Heart left ventricle (tissue), 13 donors: Measurements from ENCODE around the gene RASGEF1B.

Experiments used
- POLR2A ChIP-seq, 2 donors: fragments of 450-650 bp; IDR thresholded peaks; one replicate each; pipeline ENCODE4 v1.6.1; 2017; ENCODE audit warnings: antibody characterized with exemption in 2 of 2, mild to moderate bottlenecking in 2 of 2, moderate library complexity in 2 of 2
- TF ChIP-seq, protein P1 (sequence below), 12 donors: fragments of 200-600 bp; sonication (generic) in 4 of 12; IDR thresholded peaks; one replicate each; pipeline versions ENCODE4 v1.5.0 to v1.8.0; 2018 to 2022; ENCODE audit warnings: antibody characterized with exemption in 12 of 12, mild to moderate bottlenecking in 5 of 12
- donor health status: ischemic (EF 13 %, LVEDD 7.1; RV severe dilation, severe dysfunction).
- donor health status: DM: no; HTN: yes; CAD: no.
- donor health status: DM: no; HTN: no; CAD: no.
- donor health status: ischemic (EF 25% LVEDD 6.9; RV normal size, moderate dysfunction).
- donor health status: ischemic (EF 25% LVEDD 5.7; RV mildly dilated, moderate dysfunction).
- donor health status: ischemic (EF 35%, LVEDD 5.7; RV mildly dilated, moderate dysfunction).
- donor health status: nonischemic (EF 11% LVEDD 7.7; RV severe dilation, severe dysfunction).
- donor health status: DM: yes; HTN: yes; CAD: no.
- donor health status: PGD.
- donor health status: ischemic (EF 29% LVEDD 5.4; RV normal size, mild dysfunction).
- donor health status: nonischemic (EF 23%, LVEDD 6.1; RV moderate dilation, normal function).

DNA sequence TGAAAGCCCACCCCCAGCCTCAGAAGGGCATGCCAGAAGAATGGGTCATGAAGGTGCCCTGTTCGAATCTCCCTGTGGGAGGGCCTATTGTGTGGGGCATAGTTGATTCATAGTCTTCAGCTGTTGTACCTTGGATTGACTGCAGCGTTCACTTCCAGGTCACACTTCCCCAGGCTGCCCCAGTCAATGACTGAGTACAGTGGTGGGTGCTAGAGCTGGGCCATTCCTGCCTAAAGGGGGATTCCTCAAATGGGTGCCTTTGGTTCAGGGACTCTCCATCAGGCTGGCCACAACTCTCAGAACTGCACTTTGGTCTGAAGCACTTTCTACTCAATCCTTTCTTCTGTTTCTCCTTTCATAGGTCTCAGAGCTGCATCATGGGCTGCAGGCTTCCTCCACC is 35.0 kb upstream of the RASGEF1B start:
- TF ChIP-seq, protein P1, sequence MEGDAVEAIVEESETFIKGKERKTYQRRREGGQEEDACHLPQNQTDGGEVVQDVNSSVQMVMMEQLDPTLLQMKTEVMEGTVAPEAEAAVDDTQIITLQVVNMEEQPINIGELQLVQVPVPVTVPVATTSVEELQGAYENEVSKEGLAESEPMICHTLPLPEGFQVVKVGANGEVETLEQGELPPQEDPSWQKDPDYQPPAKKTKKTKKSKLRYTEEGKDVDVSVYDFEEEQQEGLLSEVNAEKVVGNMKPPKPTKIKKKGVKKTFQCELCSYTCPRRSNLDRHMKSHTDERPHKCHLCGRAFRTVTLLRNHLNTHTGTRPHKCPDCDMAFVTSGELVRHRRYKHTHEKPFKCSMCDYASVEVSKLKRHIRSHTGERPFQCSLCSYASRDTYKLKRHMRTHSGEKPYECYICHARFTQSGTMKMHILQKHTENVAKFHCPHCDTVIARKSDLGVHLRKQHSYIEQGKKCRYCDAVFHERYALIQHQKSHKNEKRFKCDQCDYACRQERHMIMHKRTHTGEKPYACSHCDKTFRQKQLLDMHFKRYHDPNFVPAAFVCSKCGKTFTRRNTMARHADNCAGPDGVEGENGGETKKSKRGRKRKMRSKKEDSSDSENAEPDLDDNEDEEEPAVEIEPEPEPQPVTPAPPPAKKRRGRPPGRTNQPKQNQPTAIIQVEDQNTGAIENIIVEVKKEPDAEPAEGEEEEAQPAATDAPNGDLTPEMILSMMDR (IDR thresholded peaks at IDR 0.05): no peak
- no peak for TF ChIP-seq POLR2A (IDR thresholded peaks at IDR 0.05)
